Fibroblast of pulmonary artery (primary cell): ENCODE data around the gene ELOVL6.

Experiments
- DNase-seq: peaks from one replicate; pipeline ENCODE4 v3.0.0-alpha.2; 2010; ENCODE audit warnings: low read depth
- H3K4me3 ChIP-seq: replicated peaks from 2 replicates; pipeline ENCODE4 v1.5.1; 2011; ENCODE audit warnings: low read depth, mild to moderate bottlenecking, control low read depth, low read length, moderate library complexity
- CTCF ChIP-seq: IDR thresholded peaks from 2 replicates; pipeline ENCODE4 v1.5.1; 2011; ENCODE audit warnings: mild to moderate bottlenecking, control low read depth, low read length, inconsistent platforms; ENCODE audit errors: missing control alignments

Gene ELOVL6

GRCh38 chr4:110137829-110138228 lies 60.6 kb downstream of the ELOVL6 start:
- no peak for DNase-seq
- no peak overlapping the region for H3K4me3 ChIP-seq
- TF ChIP-seq CTCF: no peak

GRCh38 chr4:110135523-110135922 lies 62.9 kb downstream of the ELOVL6 start:
- no peak for TF ChIP-seq CTCF
- DNase-seq: no peak
- no peak overlapping the region for H3K4me3 ChIP-seq

GRCh38 chr4:110135076-110135475 lies 63.3 kb downstream of the ELOVL6 start:
- no peak for TF ChIP-seq CTCF
- no peak overlapping the region for H3K4me3 ChIP-seq
- no peak for DNase-seq

- no peak for DNase-seq
- no peak overlapping the region for H3K4me3 ChIP-seq
- no peak for TF ChIP-seq CTCF
These were observed 64.0 kb downstream of the ELOVL6 start for GRCh38 chr4:110134269-110134869.

GRCh38 chr4:110132816-110133719 lies 65.3 kb downstream of the ELOVL6 start:
- no peak overlapping the region for H3K4me3 ChIP-seq
- no peak for TF ChIP-seq CTCF
- DNase-seq: no peak

- no peak for TF ChIP-seq CTCF
- DNase-seq: no peak
- no peak overlapping the region for H3K4me3 ChIP-seq
These were observed 66.5 kb downstream of the ELOVL6 start for GRCh38 chr4:110131916-110132315.
